SU-DHL-6 (cell line): Measurements from ENCODE around the gene LAMA2.

ENCODE experiments used
- EZH2phosphoT487 ChIP-seq: fragments of 200-600 bp; sonication (generic), shearing (Covaris generic); conservative IDR thresholded peaks from 2 replicates; pipeline ENCODE4 v1.6.1; 2018; ENCODE audit warnings: mild to moderate bottlenecking, antibody characterized with exemption, low read length, moderate library complexity, mixed read lengths
- TF ChIP-seq, protein P1 (sequence below): fragments of 200-600 bp; sonication (generic); IDR thresholded peaks from one replicate; pipeline ENCODE4 v1.5.1; 2017; ENCODE audit warnings: antibody characterized with exemption, mild to moderate bottlenecking, low read length, moderate library complexity; ENCODE audit not compliant: insufficient read depth, poor library complexity, severe bottlenecking

DNA sequence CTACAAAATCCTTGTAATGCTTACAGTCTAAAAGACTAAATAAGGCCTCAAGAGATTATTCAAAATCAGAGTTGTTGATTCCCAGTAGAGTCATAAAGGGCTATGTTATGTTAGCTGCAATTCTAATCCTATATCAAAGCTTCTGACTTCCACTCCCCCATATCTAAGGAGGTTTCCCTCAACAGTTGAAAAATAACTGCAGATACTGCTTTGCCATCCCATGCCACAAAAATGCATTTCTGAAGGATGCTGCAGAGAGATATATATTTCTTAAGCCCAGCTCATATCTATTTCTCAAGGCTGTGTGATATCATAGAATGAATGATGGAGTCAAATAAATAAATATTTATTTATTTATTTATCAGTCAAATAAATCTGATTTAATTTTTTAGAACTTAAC, 332.3 kb downstream of the LAMA2 start:
- TF ChIP-seq EZH2phosphoT487 = no peak
- TF ChIP-seq, protein P1, sequence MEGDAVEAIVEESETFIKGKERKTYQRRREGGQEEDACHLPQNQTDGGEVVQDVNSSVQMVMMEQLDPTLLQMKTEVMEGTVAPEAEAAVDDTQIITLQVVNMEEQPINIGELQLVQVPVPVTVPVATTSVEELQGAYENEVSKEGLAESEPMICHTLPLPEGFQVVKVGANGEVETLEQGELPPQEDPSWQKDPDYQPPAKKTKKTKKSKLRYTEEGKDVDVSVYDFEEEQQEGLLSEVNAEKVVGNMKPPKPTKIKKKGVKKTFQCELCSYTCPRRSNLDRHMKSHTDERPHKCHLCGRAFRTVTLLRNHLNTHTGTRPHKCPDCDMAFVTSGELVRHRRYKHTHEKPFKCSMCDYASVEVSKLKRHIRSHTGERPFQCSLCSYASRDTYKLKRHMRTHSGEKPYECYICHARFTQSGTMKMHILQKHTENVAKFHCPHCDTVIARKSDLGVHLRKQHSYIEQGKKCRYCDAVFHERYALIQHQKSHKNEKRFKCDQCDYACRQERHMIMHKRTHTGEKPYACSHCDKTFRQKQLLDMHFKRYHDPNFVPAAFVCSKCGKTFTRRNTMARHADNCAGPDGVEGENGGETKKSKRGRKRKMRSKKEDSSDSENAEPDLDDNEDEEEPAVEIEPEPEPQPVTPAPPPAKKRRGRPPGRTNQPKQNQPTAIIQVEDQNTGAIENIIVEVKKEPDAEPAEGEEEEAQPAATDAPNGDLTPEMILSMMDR = no peak
